ENCODE data around the gene HTRA3. TPM values are rescaled to one million over a fixed set of nuclear protein-coding genes. Genes with fewer than 3 reads are reported as not detected.

Gene HTRA3
- total RNA-seq, 5 donors from 2014 or later (not counting 1 experiment from before 2014, with no cell fraction given), result 0.13 to 0.26 TPM; not detected in 3

DNA sequence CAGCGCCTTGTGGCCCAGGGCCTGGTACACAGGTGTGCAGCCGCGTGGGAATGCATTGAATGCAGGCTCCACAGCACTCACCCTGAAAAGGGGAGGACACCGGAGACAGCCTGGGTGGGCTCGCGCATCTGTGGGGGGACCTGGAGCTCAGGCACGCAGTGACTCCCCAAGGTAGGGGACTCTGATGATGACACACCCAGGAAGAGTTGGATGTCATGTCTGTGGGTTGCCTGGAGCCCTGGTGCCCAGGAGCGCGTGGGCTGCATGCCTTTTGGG lies 32.7 kb upstream of the HTRA3 start:
- DNase-seq (no peak), ATAC-seq (replicated peaks in 1 of 4) (no peak)
- Histone ChIP-seq H3K27ac (ENCODE audit: low read length) (no peak overlapping the region), H3K9me3 (no peaks in the 10 kb centered on the region), H3K4me1 (ENCODE audit: control insufficient read depth in 1 of 2, extremely low read depth in 1 of 2, insufficient read depth in 2 of 2, low read length in 2 of 2) (peaks cover 0 to 5% of the 10 kb centered on the region in 2 experiments), H3K27me3 (replicated peaks in 1 of 2; ENCODE audit: control insufficient read depth in 2 of 2, extremely low read depth in 1 of 2, insufficient read depth in 2 of 2, low read length in 1 of 2) (no peaks in the 10 kb centered on the region), H3K4me3 (ENCODE audit: control insufficient read depth in 1 of 2, extremely low read depth in 1 of 2, low read length in 1 of 2) (no peak overlapping the region), H3K36me3 (ENCODE audit: control insufficient read depth in 2 of 2, extremely low read depth in 1 of 2, insufficient read depth in 1 of 2, low read length in 1 of 2) (peaks cover 0 to 22% of the 10 kb centered on the region in 2 donors)
- Mint-ChIP-seq H3K4me1 (peaks cover 3 to 4% (median 4%) of the 10 kb centered on the region in 3 donors), H3K9me3 (no peaks in the 10 kb centered on the region), H3K36me3 (peaks cover 14% of the 10 kb centered on the region), H3K27me3 (no peaks in the 10 kb centered on the region), H3K4me3 (no peak overlapping the region), H3K27ac (no peak overlapping the region)
- 89% methylated on average over 9 of the region's 9 CpGs for WGBS (ENCODE audit: insufficient coverage)
- POLR2A ChIA-PET, result interaction anchor here in 1 of 2 donors (1.0 kb wide), 1 partner anchor 69 kb away, joined by 3 read pairs; no protein-coding TSS in a partner anchor
- CTCF ChIA-PET, result no interaction called here

GRCh38 chr4:8237256-8237989 lies 32.1 kb upstream of the HTRA3 start:
- no peak overlapping the region for H3K27ac ChIP-seq (ENCODE audit: low read length)
- no peaks in the 10 kb centered on the region for H3K27me3 ChIP-seq (replicated peaks in 1 of 2; ENCODE audit: control insufficient read depth in 2 of 2, extremely low read depth in 1 of 2, insufficient read depth in 2 of 2, low read length in 1 of 2)
- no peak overlapping the region for H3K4me3 ChIP-seq (ENCODE audit: control insufficient read depth in 1 of 2, extremely low read depth in 1 of 2, low read length in 1 of 2)
- ChIA-PET CTCF (interaction anchor here in 1 of 2 donors (0.7 kb wide), 1 partner anchor 10 kb away, joined by 3 read pairs; no protein-coding TSS in a partner anchor), POLR2A (interaction anchor here in 1 of 2 donors (1.0 kb wide), 1 partner anchor 70 kb away, joined by 3 read pairs; no protein-coding TSS in a partner anchor)
- Mint-ChIP-seq H3K9me3 (no peaks in the 10 kb centered on the region), H3K27me3 (no peaks in the 10 kb centered on the region), H3K4me3 (no peak overlapping the region), H3K36me3 (peaks cover 10% of the 10 kb centered on the region), H3K4me1 (peaks cover 5 to 6% (median 6%) of the 10 kb centered on the region in 3 donors), H3K27ac (no peak overlapping the region)
- WGBS (ENCODE audit: insufficient coverage), result 96% methylated on average over 24 of the region's 29 CpGs
- ATAC-seq (replicated peaks in 1 of 4) (no peak), DNase-seq (no peak)
- peaks cover 0 to 10% of the 10 kb centered on the region in 2 experiments for H3K4me1 ChIP-seq (ENCODE audit: control insufficient read depth in 1 of 2, extremely low read depth in 1 of 2, insufficient read depth in 2 of 2, low read length in 2 of 2)
- H3K9me3 ChIP-seq, result no peaks in the 10 kb centered on the region
- peaks cover 0 to 22% of the 10 kb centered on the region in 2 donors for H3K36me3 ChIP-seq (ENCODE audit: control insufficient read depth in 2 of 2, extremely low read depth in 1 of 2, insufficient read depth in 1 of 2, low read length in 1 of 2)

GRCh38 chr4:8238036-8238511 lies 31.5 kb upstream of the HTRA3 start:
- peak in 19 of 35 experiments; percentile 12 to 40 (median 28) for DNase-seq

DNA sequence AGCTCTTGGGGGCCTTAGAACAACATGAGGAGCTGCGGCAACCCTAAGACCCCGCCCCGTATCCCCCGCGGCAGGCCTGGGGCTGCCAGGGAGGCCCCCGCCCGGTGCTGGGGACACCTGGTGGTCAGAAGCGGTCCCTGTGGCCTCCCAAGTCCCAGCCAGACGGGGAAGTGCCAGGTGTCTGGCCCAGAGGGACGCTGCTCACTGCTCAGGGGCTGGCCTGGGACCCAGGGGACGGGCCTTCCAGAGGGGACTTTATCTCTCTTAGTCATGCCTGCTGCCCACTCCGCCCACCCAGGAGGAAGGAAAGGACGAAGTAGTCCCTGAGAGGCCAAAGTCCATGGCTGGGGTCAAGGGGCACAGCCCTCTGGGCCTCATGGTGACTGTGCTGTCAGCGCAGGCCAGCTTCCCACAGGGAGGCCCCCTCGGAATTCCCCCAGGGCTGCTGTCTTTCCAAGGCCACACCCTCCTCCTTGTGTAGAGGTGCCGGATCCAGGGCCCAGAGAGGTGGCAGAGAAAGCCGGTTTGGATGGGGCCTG lies 31.0 kb upstream of the HTRA3 start:
- H3K36me3 ChIP-seq (ENCODE audit: control insufficient read depth in 2 of 2, extremely low read depth in 1 of 2, insufficient read depth in 1 of 2, low read length in 1 of 2), result peaks cover 0 to 16% of the 10 kb centered on the region in 2 donors
- Mint-ChIP-seq H3K36me3 (peaks cover 8% of the 10 kb centered on the region), H3K27me3 (no peaks in the 10 kb centered on the region), H3K9me3 (no peaks in the 10 kb centered on the region), H3K27ac (no peak overlapping the region), H3K4me1 (peaks cover 5 to 6% (median 6%) of the 10 kb centered on the region in 3 donors), H3K4me3 (no peak overlapping the region)
- no peaks in the 10 kb centered on the region for H3K27me3 ChIP-seq (replicated peaks in 1 of 2; ENCODE audit: control insufficient read depth in 2 of 2, extremely low read depth in 1 of 2, insufficient read depth in 2 of 2, low read length in 1 of 2)
- CTCF ChIA-PET, result no interaction called here
- DNase-seq (no peak), ATAC-seq (replicated peaks in 1 of 4) (no peak)
- peaks cover 0 to 12% of the 10 kb centered on the region in 2 experiments for H3K4me1 ChIP-seq (ENCODE audit: control insufficient read depth in 1 of 2, extremely low read depth in 1 of 2, insufficient read depth in 2 of 2, low read length in 2 of 2)
- POLR2A ChIA-PET, result no interaction called here
- WGBS (ENCODE audit: insufficient coverage), result 94% methylated on average over 14 of the region's 17 CpGs
- H3K9me3 ChIP-seq, result no peaks in the 10 kb centered on the region
- H3K4me3 ChIP-seq (ENCODE audit: control insufficient read depth in 1 of 2, extremely low read depth in 1 of 2, low read length in 1 of 2), result no peak overlapping the region
- H3K27ac ChIP-seq (ENCODE audit: low read length), result no peak overlapping the region

More at GRCh38 chr4:8238036-8238511, 31.5 kb upstream of the HTRA3 start:
- Histone ChIP-seq H3K27ac (ENCODE audit: low read length) (no peak overlapping the region), H3K27me3 (replicated peaks in 1 of 2; ENCODE audit: control insufficient read depth in 2 of 2, extremely low read depth in 1 of 2, insufficient read depth in 2 of 2, low read length in 1 of 2) (no peaks in the 10 kb centered on the region), H3K9me3 (no peaks in the 10 kb centered on the region), H3K36me3 (ENCODE audit: control insufficient read depth in 2 of 2, extremely low read depth in 1 of 2, insufficient read depth in 1 of 2, low read length in 1 of 2) (peaks cover 0 to 21% of the 10 kb centered on the region in 2 donors), H3K4me3 (ENCODE audit: control insufficient read depth in 1 of 2, extremely low read depth in 1 of 2, low read length in 1 of 2) (no peak overlapping the region), H3K4me1 (ENCODE audit: control insufficient read depth in 1 of 2, extremely low read depth in 1 of 2, insufficient read depth in 2 of 2, low read length in 2 of 2) (peaks cover 0 to 12% of the 10 kb centered on the region in 2 experiments)
- Mint-ChIP-seq H3K27ac (no peak overlapping the region), H3K27me3 (no peaks in the 10 kb centered on the region), H3K9me3 (no peaks in the 10 kb centered on the region), H3K4me1 (peaks cover 5 to 6% (median 6%) of the 10 kb centered on the region in 3 donors), H3K4me3 (no peak overlapping the region), H3K36me3 (peaks cover 8% of the 10 kb centered on the region)
- ChIA-PET POLR2A (no interaction called here), CTCF (interaction anchor here in 1 of 2 donors (0.7 kb wide), 1 partner anchor 10 kb away, joined by 3 read pairs; no protein-coding TSS in a partner anchor)
- WGBS (ENCODE audit: insufficient coverage), result 83% methylated on average over 9 of the region's 14 CpGs
- ATAC-seq (replicated peaks in 1 of 4), result peak in 1 of 4 experiments; percentile 72

- no peak overlapping the region for H3K4me3 ChIP-seq (ENCODE audit: control insufficient read depth in 1 of 2, extremely low read depth in 1 of 2, low read length in 1 of 2)
- Mint-ChIP-seq H3K36me3 (peaks cover 8% of the 10 kb centered on the region), H3K27ac (no peak overlapping the region), H3K27me3 (no peaks in the 10 kb centered on the region), H3K4me1 (peaks cover 5 to 6% (median 6%) of the 10 kb centered on the region in 3 donors), H3K4me3 (no peak overlapping the region), H3K9me3 (no peaks in the 10 kb centered on the region)
- H3K9me3 ChIP-seq, result no peaks in the 10 kb centered on the region
- peaks cover 0 to 11% of the 10 kb centered on the region in 2 donors for H3K36me3 ChIP-seq (ENCODE audit: control insufficient read depth in 2 of 2, extremely low read depth in 1 of 2, insufficient read depth in 1 of 2, low read length in 1 of 2)
- ATAC-seq (replicated peaks in 1 of 4), result no peak
- peaks cover 0 to 12% of the 10 kb centered on the region in 2 experiments for H3K4me1 ChIP-seq (ENCODE audit: control insufficient read depth in 1 of 2, extremely low read depth in 1 of 2, insufficient read depth in 2 of 2, low read length in 2 of 2)
- peaks cover 0 to 3% of the 10 kb centered on the region in 2 experiments for H3K27me3 ChIP-seq (replicated peaks in 1 of 2; ENCODE audit: control insufficient read depth in 2 of 2, extremely low read depth in 1 of 2, insufficient read depth in 2 of 2, low read length in 1 of 2)
- 92% methylated on average over 11 of the region's 13 CpGs for WGBS (ENCODE audit: insufficient coverage)
- POLR2A ChIA-PET, result interaction anchor here in 1 of 2 donors (0.6 kb wide), 1 partner anchor 13 kb away, joined by 4 read pairs; no protein-coding TSS in a partner anchor
- no peak for DNase-seq
- CTCF ChIA-PET, result no interaction called here
- H3K27ac ChIP-seq (ENCODE audit: low read length), result no peak overlapping the region
These were observed 30.3 kb upstream of the HTRA3 start for GRCh38 chr4:8239226-8239625.

- H3K36me3 Mint-ChIP-seq, result peaks cover 8% of the 10 kb centered on the region
- no peak overlapping the region for H3K27ac Mint-ChIP-seq
- no peak for ATAC-seq (replicated peaks in 1 of 4)
- no peak for DNase-seq
- H3K27me3 Mint-ChIP-seq, result no peaks in the 10 kb centered on the region
- Histone ChIP-seq H3K4me1 (ENCODE audit: control insufficient read depth in 1 of 2, extremely low read depth in 1 of 2, insufficient read depth in 2 of 2, low read length in 2 of 2) (peaks cover 0 to 12% of the 10 kb centered on the region in 2 experiments), H3K36me3 (ENCODE audit: control insufficient read depth in 2 of 2, extremely low read depth in 1 of 2, insufficient read depth in 1 of 2, low read length in 1 of 2) (peaks cover 0 to 11% of the 10 kb centered on the region in 2 donors), H3K4me3 (ENCODE audit: control insufficient read depth in 1 of 2, extremely low read depth in 1 of 2, low read length in 1 of 2) (no peak overlapping the region), H3K9me3 (no peaks in the 10 kb centered on the region), H3K27ac (ENCODE audit: low read length) (no peak overlapping the region), H3K27me3 (replicated peaks in 1 of 2; ENCODE audit: control insufficient read depth in 2 of 2, extremely low read depth in 1 of 2, insufficient read depth in 2 of 2, low read length in 1 of 2) (peaks cover 0 to 3% of the 10 kb centered on the region in 2 experiments)
- POLR2A ChIA-PET, result interaction anchor here in 1 of 2 donors (0.6 kb wide), 1 partner anchor 13 kb away, joined by 4 read pairs; no protein-coding TSS in a partner anchor
- no peaks in the 10 kb centered on the region for H3K9me3 Mint-ChIP-seq
- peaks cover 5 to 6% (median 5%) of the 10 kb centered on the region in 3 donors for H3K4me1 Mint-ChIP-seq
- 94% methylated on average over 9 of the region's 9 CpGs for whole genome bisulfite sequencing (ENCODE audit: insufficient coverage)
- CTCF ChIA-PET, result no interaction called here
- no peak overlapping the region for H3K4me3 Mint-ChIP-seq
These were observed 29.9 kb upstream of the HTRA3 start for GRCh38 chr4:8239661-8240060.

Data from T-cell (primary cell).